ENCODE measurements around the gene SLC6A6.
A peak's percentile ranks its signal among the peaks of the same experiment; 100 is the strongest.

Gene SLC6A6

GRCh38 chr3:14372587-14372986, 29.8 kb upstream of the SLC6A6 start:
- DNase-seq (ENCODE audit: low read depth in 2 of 2): no peak

DNA sequence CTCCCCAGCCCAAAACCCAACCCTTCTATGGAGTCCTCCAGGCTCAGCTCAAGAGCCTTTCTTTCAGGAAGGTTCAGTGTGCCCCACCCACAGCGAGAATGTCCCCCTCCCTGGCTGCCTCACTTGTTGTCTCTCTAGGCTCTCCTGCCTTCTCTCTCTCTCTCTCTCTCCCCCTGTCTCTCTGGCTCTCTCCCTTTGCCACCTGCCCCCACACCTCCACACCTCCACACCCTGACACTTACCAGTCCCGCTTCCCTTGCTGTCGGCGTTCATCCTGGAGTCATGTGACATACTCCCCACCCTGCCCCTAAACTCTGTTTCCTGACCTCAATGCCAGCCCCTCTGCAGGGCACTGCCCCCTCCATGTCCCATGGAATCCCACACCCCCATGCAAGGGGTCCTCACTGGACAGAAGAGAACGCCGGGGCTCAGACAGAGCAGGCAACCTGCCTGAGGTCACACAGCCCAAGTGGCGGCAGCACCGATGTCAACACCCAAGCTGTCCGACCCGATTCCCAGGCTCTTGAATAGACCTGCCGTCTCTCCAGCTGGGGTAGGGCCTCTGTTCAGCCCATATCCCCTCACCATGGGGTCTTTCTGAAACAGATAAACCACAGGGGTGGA, 28.5 kb upstream of the SLC6A6 start:
- DNase-seq (ENCODE audit: low read depth in 2 of 2): no peak

DNA sequence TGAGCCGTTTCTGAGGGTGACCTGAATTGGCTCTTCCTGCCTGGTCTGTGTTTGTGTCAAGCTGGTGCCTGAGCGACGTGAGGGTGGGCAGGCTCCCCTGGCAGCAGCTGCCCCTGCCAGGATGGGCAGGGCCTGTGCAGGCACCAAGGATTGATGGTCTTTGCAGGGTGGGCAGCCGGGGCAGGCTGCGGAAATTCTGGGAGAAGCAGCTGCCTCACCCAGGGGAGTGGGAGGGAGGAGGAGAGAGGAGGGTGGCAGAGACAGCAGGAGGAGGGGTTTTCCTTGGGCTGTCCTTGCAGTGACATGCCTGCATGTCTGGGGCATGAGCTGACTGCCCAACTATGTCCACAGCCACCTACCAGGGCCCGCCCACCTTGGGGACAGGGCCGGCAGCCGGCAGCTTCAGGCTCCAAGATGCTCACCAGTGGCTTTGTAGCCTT, 27.9 kb upstream of the SLC6A6 start:
- DNase-seq (ENCODE audit: low read depth in 2 of 2): no peak

- no peak for DNase-seq (ENCODE audit: low read depth in 2 of 2)
These were observed 27.2 kb upstream of the SLC6A6 start for GRCh38 chr3:14375192-14375591.

- no peak for DNase-seq (ENCODE audit: low read depth in 2 of 2)
These were observed 25.9 kb upstream of the SLC6A6 start for GRCh38 chr3:14376348-14377043.

GRCh38 chr3:14377044-14377837, 25.2 kb upstream of the SLC6A6 start:
- DNase-seq (ENCODE audit: low read depth in 2 of 2): no peak

DNA sequence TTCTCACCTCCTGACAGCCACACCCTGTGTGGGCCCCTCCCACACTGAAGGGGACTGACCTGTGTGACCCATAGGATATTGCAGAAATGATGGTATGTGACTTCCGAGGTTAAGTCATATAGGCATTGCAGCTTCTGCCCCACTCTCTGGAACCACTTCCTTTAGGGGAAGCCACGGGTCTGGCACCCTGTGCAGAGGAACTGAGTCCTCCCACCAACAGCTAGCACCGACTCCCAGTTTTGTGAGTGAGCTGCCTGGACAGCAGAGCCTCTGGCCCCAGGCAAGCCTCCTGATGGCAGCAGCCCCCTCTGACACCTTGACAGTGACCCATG, 24.6 kb upstream of the SLC6A6 start:
- DNase-seq (ENCODE audit: low read depth in 2 of 2): peak; percentile 10 to 19

DNA sequence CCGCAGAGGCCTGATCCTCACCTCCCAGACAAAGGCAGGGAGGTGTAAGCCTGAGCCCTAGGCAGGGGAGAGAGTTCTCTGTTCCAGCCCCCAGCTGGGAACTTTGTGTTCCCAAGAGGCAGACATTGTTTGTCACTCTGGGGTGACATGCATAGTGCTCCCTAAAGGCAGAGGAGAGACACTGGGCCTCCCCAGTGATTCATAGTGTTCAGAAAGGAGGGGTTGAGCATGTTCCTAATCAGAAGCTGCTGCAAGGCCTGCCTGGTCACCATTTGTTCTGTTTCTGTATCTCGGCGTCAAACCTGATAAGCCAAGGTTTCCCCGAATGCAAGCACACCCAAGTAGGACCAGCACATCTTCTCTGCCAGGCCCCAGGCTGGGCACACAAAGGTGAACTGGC, 24.0 kb upstream of the SLC6A6 start:
- no peak for DNase-seq (ENCODE audit: low read depth in 2 of 2)

- DNase-seq (ENCODE audit: low read depth in 2 of 2): no peak
These were observed 22.6 kb upstream of the SLC6A6 start for GRCh38 chr3:14379843-14380242.

DNA sequence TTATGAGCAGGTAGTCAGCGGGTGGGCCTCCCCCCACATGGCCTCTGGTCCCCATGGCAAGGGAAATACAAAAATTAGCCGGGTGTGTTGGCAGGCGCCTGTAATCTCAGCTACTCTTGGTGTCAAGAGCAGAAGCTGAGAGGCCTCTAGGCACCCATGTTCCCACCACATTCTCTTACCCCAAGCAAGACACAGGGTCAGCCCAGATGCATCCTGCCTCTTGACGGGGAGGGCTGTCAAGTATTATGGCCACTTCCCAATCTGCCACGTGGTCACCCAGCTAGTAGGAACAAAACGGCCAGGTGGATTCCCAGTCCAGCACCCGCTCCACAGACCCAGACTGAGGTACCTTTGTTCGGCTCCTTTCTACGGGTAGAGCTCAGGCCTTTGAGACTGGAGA, 16.2 kb upstream of the SLC6A6 start:
- no peak for DNase-seq (ENCODE audit: low read depth in 2 of 2)

GRCh38 chr3:14388201-14388600, 14.2 kb upstream of the SLC6A6 start:
- no peak for DNase-seq (ENCODE audit: low read depth in 2 of 2)

DNA sequence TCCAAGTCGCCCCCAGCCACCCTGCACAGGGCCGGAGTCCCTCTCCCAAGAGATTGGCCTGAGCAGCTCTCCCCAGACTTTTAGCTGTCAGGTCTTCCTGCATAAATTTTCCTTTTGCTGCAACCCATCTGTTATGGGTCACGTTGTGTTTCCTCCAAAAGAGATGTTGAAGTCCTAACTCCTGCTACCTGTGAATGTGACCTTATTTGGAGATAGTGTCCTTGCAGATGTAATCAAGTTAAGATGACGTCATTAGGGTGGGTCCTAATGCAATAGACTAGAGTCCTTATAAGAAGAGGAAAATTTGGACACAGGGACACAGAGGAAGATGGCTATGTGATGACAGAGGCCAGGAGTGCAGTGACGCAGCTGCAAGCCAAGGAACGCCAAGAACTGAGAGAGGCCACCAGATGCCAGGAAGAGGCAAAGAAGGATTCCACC, 13.2 kb upstream of the SLC6A6 start:
- DNase-seq (ENCODE audit: low read depth in 2 of 2): no peak

DNA sequence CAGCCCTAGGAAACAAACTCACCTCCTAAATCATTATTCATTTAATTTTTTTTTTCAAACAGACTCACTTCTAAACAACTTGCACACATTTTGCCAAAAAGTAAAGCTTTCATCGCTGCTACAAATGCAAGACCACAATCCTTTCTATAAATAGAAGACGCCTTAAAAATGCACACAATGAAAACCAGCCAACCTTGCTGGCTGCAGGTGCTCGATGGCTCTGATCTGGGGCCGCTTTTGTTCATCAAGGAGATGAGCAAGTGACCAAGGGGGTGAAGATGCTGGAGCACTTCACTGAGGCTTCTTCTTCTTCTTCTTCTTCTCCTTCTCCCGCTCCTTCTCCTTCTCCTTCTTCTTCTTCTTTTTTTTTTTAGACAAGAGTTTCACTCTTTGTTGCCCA, 12.7 kb upstream of the SLC6A6 start:
- no peak for DNase-seq (ENCODE audit: low read depth in 2 of 2)

DNA sequence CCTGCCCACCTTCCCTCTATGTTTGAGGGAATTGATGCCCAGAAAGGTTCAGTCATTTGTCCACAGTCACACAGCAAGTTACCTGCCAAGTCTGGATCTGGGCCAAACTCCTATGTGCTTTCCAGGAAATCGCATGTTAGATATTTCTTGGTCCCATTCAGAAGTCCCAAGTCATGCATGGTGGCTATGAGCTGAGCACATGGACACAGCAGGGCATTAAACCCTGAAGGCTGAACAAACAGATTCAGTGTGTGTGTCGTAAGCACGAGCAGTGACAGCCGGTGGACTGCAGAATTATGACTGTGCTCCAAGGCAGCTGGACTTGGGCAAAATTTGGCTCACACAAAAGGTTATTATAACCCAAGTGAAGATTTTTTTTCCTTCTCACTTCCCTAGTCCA, 11.4 kb upstream of the SLC6A6 start:
- no peak for DNase-seq (ENCODE audit: low read depth in 2 of 2)

GRCh38 chr3:14392231-14392630, 10.2 kb upstream of the SLC6A6 start:
- no peak for DNase-seq (ENCODE audit: low read depth in 2 of 2)

- no peak for DNase-seq (ENCODE audit: low read depth in 2 of 2)
These were observed 9.5 kb upstream of the SLC6A6 start for GRCh38 chr3:14392803-14393319.

- no peak for DNase-seq (ENCODE audit: low read depth in 2 of 2)
These were observed 8.8 kb upstream of the SLC6A6 start for GRCh38 chr3:14393440-14394106.

DNA sequence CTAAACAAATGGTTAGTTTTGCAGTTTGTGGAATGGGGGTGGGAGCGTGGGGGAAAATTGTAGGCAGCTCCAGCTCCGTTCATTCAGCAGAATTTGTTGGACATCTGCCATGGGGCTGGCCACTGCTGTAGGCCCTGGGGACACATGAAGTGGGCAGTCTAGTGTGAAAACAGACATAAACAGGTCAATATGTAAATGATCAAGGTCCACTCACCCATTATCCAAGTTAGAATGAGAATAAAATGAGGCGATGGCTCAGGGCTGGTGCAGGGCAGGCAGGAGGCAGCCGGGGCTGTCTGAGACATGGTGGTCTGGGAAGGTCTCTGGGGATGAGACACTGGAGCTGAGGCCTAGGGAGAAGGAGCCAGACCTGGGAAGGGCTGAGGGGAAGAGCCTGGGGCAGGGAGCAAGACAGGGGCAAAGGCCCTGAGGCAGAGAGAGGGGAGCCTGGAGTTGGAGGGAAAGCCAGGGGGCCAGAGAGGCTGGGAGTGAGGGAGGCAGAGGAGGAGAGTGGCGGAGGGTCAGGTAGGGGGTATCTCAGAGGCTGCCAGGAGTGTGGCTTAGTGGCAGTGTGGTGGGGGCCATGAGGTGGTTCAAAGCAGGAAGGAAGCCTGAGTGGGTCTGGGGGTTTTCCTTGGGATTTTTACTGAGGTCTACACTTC, 6.2 kb upstream of the SLC6A6 start:
- no peak for DNase-seq (ENCODE audit: low read depth in 2 of 2)

DNA sequence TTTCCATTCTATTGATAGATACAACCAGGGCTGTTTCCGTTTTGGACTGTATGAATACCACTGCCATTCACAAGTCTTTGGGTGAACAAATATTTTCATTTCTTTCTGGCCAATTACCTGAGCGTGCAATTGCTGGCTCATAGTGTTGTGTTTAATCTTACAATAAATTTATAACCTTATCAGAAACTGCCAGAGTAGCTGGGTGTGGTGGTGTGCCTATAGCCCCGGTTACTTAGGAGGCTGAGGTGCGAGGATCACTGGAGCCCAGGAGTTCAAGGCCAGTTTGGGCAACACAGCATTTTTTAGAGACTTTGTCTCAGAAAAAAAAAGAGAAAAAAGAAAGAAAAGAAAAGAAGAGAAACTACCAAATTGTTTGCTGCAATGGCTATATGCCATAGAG, 5.4 kb upstream of the SLC6A6 start:
- DNase-seq (ENCODE audit: low read depth in 2 of 2): no peak

GRCh38 chr3:14397531-14397930, 4.9 kb upstream of the SLC6A6 start:
- DNase-seq (ENCODE audit: low read depth in 2 of 2): no peak

- no peak for DNase-seq (ENCODE audit: low read depth in 2 of 2)
These were observed 4.2 kb upstream of the SLC6A6 start for GRCh38 chr3:14397940-14398796.
